GM23338 (cell line): ENCODE results near the gene IL23R. TPM values are rescaled to one million over a fixed set of nuclear protein-coding genes. Genes with fewer than 3 reads are reported as not detected.

Source experiments
- ATAC-seq: fragments of 200-7000 bp; cut with Tn5 transposase; 3 replicates; pipeline ENCODE4 v1.9.1; 2020
- DNase-seq: peaks from one replicate; pipeline ENCODE4 v3.0.0-alpha.2; 2015; ENCODE audit warnings: low spot score
- H2AFZ ChIP-seq: fragments of 200-600 bp; sonication (generic); 2 replicates; pipeline ENCODE4 v1.8.0; 2016; ENCODE audit warnings: antibody characterized with exemption, mild to moderate bottlenecking, moderate library complexity
- H3F3A ChIP-seq: fragments of 200-600 bp; sonication (generic); replicated peaks from 2 replicates; pipeline ENCODE4 v1.8.0; 2017; ENCODE audit warnings: antibody characterized with exemption, mixed run types, low read depth
- H3K27ac ChIP-seq: fragments of 200-600 bp; sonication (generic); 2 replicates; pipeline ENCODE4 v1.6.1; 2016; ENCODE audit warnings: low read depth
- H3K27me3 ChIP-seq: fragments of 200-600 bp; sonication (generic); 2 replicates; pipeline ENCODE4 v1.8.0; 2016; ENCODE audit warnings: mild to moderate bottlenecking, mixed run types, moderate library complexity; ENCODE audit not compliant: insufficient read depth
- H3K36me3 ChIP-seq: fragments of 200-600 bp; sonication (generic); 2 replicates; pipeline ENCODE4 v1.8.0; 2016; ENCODE audit warnings: mild to moderate bottlenecking; ENCODE audit not compliant: insufficient read depth
- H3K4me1 ChIP-seq: fragments of 200-600 bp; sonication (generic); 2 replicates; pipeline ENCODE4 v1.8.0; 2016; ENCODE audit warnings: mild to moderate bottlenecking, moderate library complexity; ENCODE audit not compliant: insufficient read depth
- H3K4me2 ChIP-seq: fragments of 200-600 bp; sonication (generic); 2 replicates; pipeline ENCODE4 v1.7.1; 2017; ENCODE audit warnings: mixed run types
- H3K4me3 ChIP-seq: fragments of 200-600 bp; sonication (generic); 2 replicates; pipeline ENCODE4 v1.6.1; 2016; ENCODE audit warnings: mixed run types
- H3K79me2 ChIP-seq: fragments of 200-600 bp; sonication (generic); replicated peaks from 2 replicates; pipeline ENCODE4 v1.8.0; 2017; ENCODE audit warnings: mild to moderate bottlenecking; ENCODE audit not compliant: insufficient read depth
- H3K9me2 ChIP-seq: fragments of 200-600 bp; sonication (generic); 2 replicates; pipeline ENCODE4 v1.8.0; 2017; ENCODE audit not compliant: insufficient read depth
- H4K20me1 ChIP-seq: fragments of 200-600 bp; sonication (generic); replicated peaks from 2 replicates; pipeline ENCODE4 v1.8.0; 2017; ENCODE audit warnings: mild to moderate bottlenecking; ENCODE audit not compliant: insufficient read depth
- H3K27ac Mint-ChIP-seq: 2 replicates; pipeline ENCODE4 v1.8.0; 2020; ENCODE audit warnings: inconsistent platforms, mild to moderate bottlenecking, moderate library complexity, mixed read lengths
- H3K27me3 Mint-ChIP-seq: 3 replicates; pipeline ENCODE4 v1.8.0; 2022; ENCODE audit warnings: low read depth, mild to moderate bottlenecking, moderate library complexity, mixed read lengths, inconsistent platforms; ENCODE audit not compliant: insufficient read depth, poor library complexity
- H3K36me3 Mint-ChIP-seq: 3 replicates; pipeline ENCODE4 v1.8.0; 2021; ENCODE audit warnings: low read depth, mild to moderate bottlenecking, inconsistent platforms, moderate library complexity, mixed read lengths
- H3K4me1 Mint-ChIP-seq: 3 replicates; pipeline ENCODE4 v1.8.0; 2020; ENCODE audit warnings: mild to moderate bottlenecking, inconsistent platforms, mixed read lengths
- H3K4me3 Mint-ChIP-seq: 3 replicates; pipeline ENCODE4 v1.8.0; 2021; ENCODE audit warnings: moderate library complexity, mild to moderate bottlenecking, inconsistent platforms, mixed read lengths
- H3K9me3 Mint-ChIP-seq: 3 replicates; pipeline ENCODE4 v1.8.0; 2020; ENCODE audit warnings: moderate library complexity, mild to moderate bottlenecking, inconsistent platforms, mixed read lengths
- CREB1 ChIP-seq: fragments of 250-450 bp; sonication (Bioruptor Pico); IDR thresholded peaks from 2 replicates; pipeline ENCODE4 v1.5.0; 2020; ENCODE audit warnings: low read depth, mild to moderate bottlenecking, moderate library complexity
- EZH2 ChIP-seq: fragments of 200-600 bp; sonication (generic); IDR thresholded peaks from one replicate; pipeline ENCODE4 v1.8.0; 2017; ENCODE audit warnings: antibody characterized with exemption, mild to moderate bottlenecking, low read depth; ENCODE audit not compliant: unreplicated experiment
- EZH2phosphoT487 ChIP-seq: fragments of 200-600 bp; sonication (generic); IDR thresholded peaks from one replicate; pipeline ENCODE4 v1.8.1; 2018; ENCODE audit warnings: antibody characterized with exemption; ENCODE audit not compliant: unreplicated experiment
- JUNB ChIP-seq: IDR thresholded peaks from one replicate; pipeline ENCODE4 v1.6.1; 2016; ENCODE audit warnings: antibody characterized with exemption; ENCODE audit not compliant: unreplicated experiment
- NANOG ChIP-seq: IDR thresholded peaks from 2 replicates; pipeline ENCODE4 v1.6.1; 2016; ENCODE audit warnings: antibody characterized with exemption, borderline replicate concordance
- STAT1 ChIP-seq: IDR thresholded peaks from one replicate; pipeline ENCODE4 v1.6.1; 2016; ENCODE audit warnings: antibody characterized with exemption; ENCODE audit not compliant: unreplicated experiment
- ZNF114 ChIP-seq: fragments of 250-450 bp; sonication (Bioruptor Pico); IDR thresholded peaks from 2 replicates; pipeline ENCODE4 v1.5.0; 2020; ENCODE audit warnings: mild to moderate bottlenecking, moderate library complexity
- ZNF331 ChIP-seq: fragments of 250-450 bp; sonication (Bioruptor Pico); IDR thresholded peaks from 2 replicates; pipeline ENCODE4 v1.5.0; 2020; ENCODE audit warnings: low read depth, mild to moderate bottlenecking, moderate library complexity
- polyA plus RNA-seq: library from polyadenylated mRNA; unstranded; fragments of >200 nt; fragmentation: Nextera tagmentation; extraction: Ambion mirVana; gene quantifications from 2 replicates; pipeline ENCODE4 v1.2.1, GENCODE V29; 2016
- total RNA-seq: library from RNA; depleted of rRNA; stranded (reverse); fragments of >200 nt; shearing (Covaris generic); gene quantifications from 2 replicates; pipeline ENCODE4 v1.2.3, GENCODE V29; 2014
- TF ChIP-seq, protein P1 (sequence below): IDR thresholded peaks from one replicate; pipeline ENCODE4 v1.6.1; 2018; ENCODE audit warnings: antibody characterized with exemption; ENCODE audit not compliant: unreplicated experiment
- TF ChIP-seq, protein P2 (sequence below), 2 experiments: fragments of 200-600 bp in 1 of 2; sonication (generic) in 1 of 2; conservative IDR thresholded peaks; 2 replicates each; pipeline versions ENCODE4 v1.5.1 to v1.6.1; 2016 to 2017; ENCODE audit warnings: antibody characterized with exemption in 2 of 2, low read depth in 2 of 2, mild to moderate bottlenecking in 2 of 2, moderate library complexity in 1 of 2
- TF ChIP-seq, protein P3 (sequence below): fragments of 250-450 bp; sonication (Bioruptor Pico); IDR thresholded peaks from 2 replicates; pipeline ENCODE4 v1.5.0; 2020; ENCODE audit warnings: mild to moderate bottlenecking, moderate library complexity
- TF ChIP-seq, protein P4 (sequence below): IDR thresholded peaks from 2 replicates; pipeline ENCODE4 v1.6.1; 2016; ENCODE audit warnings: antibody characterized with exemption

IL23R gene
- total and polyA plus RNA-seq, 2 experiments from 2014 or later: not detected

DNA sequence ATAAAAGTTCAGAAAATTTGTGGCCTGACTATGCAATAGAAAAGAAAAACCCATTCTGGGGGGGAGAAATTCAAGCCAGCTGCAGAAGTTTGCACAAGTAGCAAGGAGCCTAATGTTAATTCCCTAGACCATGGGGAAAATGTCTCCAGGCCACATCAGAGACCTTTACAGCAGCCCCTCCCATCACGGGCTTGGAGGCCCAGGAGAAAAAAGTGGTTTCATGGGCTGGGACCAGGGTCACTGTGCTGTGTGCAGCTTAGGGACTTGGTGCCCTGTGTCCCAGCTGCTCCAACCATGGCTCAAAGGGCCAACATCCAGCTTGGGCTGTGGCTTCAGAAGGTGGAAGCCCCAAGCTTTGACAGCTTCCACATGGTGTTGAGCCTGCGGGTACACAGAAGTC, 42.0 kb downstream of the IL23R start (continued):
- TF ChIP-seq, protein P1, sequence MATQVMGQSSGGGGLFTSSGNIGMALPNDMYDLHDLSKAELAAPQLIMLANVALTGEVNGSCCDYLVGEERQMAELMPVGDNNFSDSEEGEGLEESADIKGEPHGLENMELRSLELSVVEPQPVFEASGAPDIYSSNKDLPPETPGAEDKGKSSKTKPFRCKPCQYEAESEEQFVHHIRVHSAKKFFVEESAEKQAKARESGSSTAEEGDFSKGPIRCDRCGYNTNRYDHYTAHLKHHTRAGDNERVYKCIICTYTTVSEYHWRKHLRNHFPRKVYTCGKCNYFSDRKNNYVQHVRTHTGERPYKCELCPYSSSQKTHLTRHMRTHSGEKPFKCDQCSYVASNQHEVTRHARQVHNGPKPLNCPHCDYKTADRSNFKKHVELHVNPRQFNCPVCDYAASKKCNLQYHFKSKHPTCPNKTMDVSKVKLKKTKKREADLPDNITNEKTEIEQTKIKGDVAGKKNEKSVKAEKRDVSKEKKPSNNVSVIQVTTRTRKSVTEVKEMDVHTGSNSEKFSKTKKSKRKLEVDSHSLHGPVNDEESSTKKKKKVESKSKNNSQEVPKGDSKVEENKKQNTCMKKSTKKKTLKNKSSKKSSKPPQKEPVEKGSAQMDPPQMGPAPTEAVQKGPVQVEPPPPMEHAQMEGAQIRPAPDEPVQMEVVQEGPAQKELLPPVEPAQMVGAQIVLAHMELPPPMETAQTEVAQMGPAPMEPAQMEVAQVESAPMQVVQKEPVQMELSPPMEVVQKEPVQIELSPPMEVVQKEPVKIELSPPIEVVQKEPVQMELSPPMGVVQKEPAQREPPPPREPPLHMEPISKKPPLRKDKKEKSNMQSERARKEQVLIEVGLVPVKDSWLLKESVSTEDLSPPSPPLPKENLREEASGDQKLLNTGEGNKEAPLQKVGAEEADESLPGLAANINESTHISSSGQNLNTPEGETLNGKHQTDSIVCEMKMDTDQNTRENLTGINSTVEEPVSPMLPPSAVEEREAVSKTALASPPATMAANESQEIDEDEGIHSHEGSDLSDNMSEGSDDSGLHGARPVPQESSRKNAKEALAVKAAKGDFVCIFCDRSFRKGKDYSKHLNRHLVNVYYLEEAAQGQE: no peak
- TF ChIP-seq CREB1 (CRISPR knock-in tag): no peak

DNA sequence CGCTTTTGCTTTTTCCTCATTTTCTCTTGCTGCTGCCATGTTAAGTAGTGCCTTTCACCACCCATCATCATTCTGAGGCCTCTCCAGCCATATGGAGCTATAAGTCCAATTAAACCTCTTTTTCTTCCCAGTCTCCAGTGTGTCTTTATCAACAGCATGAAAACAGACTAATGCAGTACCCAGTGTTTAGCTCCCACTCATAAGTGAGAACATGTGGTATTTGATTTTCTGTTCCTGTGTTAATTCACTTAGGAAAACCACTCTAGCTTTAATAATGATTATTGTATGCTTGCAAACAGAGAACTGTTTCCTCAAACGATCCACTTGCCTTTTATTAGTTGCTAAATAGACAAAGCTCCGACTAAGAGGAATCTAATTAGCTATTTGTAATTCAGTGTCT, 43.3 kb downstream of the IL23R start:
- H3K27me3 ChIP-seq: no peaks in the 10 kb centered on the region
- no peaks in the 10 kb centered on the region for H3K9me3 Mint-ChIP-seq
- TF ChIP-seq, protein P2, sequence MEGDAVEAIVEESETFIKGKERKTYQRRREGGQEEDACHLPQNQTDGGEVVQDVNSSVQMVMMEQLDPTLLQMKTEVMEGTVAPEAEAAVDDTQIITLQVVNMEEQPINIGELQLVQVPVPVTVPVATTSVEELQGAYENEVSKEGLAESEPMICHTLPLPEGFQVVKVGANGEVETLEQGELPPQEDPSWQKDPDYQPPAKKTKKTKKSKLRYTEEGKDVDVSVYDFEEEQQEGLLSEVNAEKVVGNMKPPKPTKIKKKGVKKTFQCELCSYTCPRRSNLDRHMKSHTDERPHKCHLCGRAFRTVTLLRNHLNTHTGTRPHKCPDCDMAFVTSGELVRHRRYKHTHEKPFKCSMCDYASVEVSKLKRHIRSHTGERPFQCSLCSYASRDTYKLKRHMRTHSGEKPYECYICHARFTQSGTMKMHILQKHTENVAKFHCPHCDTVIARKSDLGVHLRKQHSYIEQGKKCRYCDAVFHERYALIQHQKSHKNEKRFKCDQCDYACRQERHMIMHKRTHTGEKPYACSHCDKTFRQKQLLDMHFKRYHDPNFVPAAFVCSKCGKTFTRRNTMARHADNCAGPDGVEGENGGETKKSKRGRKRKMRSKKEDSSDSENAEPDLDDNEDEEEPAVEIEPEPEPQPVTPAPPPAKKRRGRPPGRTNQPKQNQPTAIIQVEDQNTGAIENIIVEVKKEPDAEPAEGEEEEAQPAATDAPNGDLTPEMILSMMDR (conservative IDR thresholded peaks at IDR 0.05; ENCODE audit: low read depth in 2 of 2): no peak
- TF ChIP-seq ZNF331 (CRISPR knock-in tag): no peak
- TF ChIP-seq JUNB: no peak
- no peak for TF ChIP-seq EZH2phosphoT487
- TF ChIP-seq EZH2: no peak
- no peak for TF ChIP-seq ZNF114 (CRISPR knock-in tag)
- no peak for TF ChIP-seq NANOG
- no peak for TF ChIP-seq STAT1
- TF ChIP-seq, protein P3, sequence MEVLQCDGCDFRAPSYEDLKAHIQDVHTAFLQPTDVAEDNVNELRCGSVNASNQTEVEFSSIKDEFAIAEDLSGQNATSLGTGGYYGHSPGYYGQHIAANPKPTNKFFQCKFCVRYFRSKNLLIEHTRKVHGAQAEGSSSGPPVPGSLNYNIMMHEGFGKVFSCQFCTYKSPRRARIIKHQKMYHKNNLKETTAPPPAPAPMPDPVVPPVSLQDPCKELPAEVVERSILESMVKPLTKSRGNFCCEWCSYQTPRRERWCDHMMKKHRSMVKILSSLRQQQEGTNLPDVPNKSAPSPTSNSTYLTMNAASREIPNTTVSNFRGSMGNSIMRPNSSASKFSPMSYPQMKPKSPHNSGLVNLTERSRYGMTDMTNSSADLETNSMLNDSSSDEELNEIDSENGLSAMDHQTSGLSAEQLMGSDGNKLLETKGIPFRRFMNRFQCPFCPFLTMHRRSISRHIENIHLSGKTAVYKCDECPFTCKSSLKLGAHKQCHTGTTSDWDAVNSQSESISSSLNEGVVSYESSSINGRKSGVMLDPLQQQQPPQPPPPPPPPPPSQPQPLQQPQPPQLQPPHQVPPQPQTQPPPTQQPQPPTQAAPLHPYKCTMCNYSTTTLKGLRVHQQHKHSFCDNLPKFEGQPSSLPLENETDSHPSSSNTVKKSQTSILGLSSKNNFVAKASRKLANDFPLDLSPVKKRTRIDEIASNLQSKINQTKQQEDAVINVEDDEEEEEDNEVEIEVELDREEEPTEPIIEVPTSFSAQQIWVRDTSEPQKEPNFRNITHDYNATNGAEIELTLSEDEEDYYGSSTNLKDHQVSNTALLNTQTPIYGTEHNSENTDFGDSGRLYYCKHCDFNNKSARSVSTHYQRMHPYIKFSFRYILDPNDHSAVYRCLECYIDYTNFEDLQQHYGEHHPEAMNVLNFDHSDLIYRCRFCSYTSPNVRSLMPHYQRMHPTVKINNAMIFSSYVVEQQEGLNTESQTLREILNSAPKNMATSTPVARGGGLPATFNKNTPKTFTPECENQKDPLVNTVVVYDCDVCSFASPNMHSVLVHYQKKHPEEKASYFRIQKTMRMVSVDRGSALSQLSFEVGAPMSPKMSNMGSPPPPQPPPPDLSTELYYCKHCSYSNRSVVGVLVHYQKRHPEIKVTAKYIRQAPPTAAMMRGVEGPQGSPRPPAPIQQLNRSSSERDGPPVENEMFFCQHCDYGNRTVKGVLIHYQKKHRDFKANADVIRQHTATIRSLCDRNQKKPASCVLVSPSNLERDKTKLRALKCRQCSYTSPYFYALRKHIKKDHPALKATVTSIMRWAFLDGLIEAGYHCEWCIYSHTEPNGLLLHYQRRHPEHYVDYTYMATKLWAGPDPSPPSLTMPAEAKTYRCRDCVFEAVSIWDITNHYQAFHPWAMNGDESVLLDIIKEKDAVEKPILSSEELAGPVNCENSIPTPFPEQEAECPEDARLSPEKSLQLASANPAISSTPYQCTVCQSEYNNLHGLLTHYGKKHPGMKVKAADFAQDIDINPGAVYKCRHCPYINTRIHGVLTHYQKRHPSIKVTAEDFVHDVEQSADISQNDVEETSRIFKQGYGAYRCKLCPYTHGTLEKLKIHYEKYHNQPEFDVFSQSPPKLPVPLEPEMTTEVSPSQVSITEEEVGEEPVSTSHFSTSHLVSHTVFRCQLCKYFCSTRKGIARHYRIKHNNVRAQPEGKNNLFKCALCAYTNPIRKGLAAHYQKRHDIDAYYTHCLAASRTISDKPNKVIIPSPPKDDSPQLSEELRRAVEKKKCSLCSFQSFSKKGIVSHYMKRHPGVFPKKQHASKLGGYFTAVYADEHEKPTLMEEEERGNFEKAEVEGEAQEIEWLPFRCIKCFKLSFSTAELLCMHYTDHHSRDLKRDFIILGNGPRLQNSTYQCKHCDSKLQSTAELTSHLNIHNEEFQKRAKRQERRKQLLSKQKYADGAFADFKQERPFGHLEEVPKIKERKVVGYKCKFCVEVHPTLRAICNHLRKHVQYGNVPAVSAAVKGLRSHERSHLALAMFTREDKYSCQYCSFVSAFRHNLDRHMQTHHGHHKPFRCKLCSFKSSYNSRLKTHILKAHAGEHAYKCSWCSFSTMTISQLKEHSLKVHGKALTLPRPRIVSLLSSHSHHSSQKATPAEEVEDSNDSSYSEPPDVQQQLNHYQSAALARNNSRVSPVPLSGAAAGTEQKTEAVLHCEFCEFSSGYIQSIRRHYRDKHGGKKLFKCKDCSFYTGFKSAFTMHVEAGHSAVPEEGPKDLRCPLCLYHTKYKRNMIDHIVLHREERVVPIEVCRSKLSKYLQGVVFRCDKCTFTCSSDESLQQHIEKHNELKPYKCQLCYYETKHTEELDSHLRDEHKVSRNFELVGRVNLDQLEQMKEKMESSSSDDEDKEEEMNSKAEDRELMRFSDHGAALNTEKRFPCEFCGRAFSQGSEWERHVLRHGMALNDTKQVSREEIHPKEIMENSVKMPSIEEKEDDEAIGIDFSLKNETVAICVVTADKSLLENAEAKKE (CRISPR knock-in tag): no peak
- TF ChIP-seq, protein P4, sequence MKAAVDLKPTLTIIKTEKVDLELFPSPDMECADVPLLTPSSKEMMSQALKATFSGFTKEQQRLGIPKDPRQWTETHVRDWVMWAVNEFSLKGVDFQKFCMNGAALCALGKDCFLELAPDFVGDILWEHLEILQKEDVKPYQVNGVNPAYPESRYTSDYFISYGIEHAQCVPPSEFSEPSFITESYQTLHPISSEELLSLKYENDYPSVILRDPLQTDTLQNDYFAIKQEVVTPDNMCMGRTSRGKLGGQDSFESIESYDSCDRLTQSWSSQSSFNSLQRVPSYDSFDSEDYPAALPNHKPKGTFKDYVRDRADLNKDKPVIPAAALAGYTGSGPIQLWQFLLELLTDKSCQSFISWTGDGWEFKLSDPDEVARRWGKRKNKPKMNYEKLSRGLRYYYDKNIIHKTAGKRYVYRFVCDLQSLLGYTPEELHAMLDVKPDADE: no peak

More for the DNA sequence above, 43.3 kb downstream of the IL23R start:
- Histone ChIP-seq H3K9me2 (peaks cover 7% of the 10 kb centered on the region; the same call in 1 of the 2 replicates), H3F3A (no peaks in the 10 kb centered on the region), H4K20me1 (no peaks in the 10 kb centered on the region), H3K4me2 (no peak overlapping the region), H3K4me1 (no peaks in the 10 kb centered on the region), H3K4me3 (no peak overlapping the region), H3K79me2 (no peaks in the 10 kb centered on the region), H2AFZ (no peak overlapping the region), H3K36me3 (no peaks in the 10 kb centered on the region), H3K27ac (no peak overlapping the region)
- H3K27ac Mint-ChIP-seq: no peak overlapping the region
- H3K36me3 Mint-ChIP-seq: no peaks in the 10 kb centered on the region
- peaks cover 2% of the 10 kb centered on the region for H3K27me3 Mint-ChIP-seq
- ATAC-seq (no peak), DNase-seq (no peak)
- no peak overlapping the region for H3K4me3 Mint-ChIP-seq
- no peaks in the 10 kb centered on the region; the same call in 2 of the 3 replicates for H3K4me1 Mint-ChIP-seq
